HG03439 (cell line): ENCODE measurements around the gene PPCDC.
A peak's percentile ranks its signal among the peaks of the same experiment; 100 is the strongest.

Experiments
- ATAC-seq: cut with Tn5 transposase; IDR thresholded peaks from one replicate; pipeline ENCODE4 v1.9.1; 2021; ENCODE audit warnings: mild to moderate bottlenecking, moderate library complexity; ENCODE audit not compliant: unreplicated experiment

PPCDC gene

GRCh38 chr15:75023181-75023871 lies at the start of gene PPCDC:
Gene PPCDC (plus strand): TSS chr15:75023590. CDS start chr15:75028319, 4,729 bp downstream.
- ATAC-seq = peak; percentile 87

GRCh38 chr15:74976159-74976558 lies 47.2 kb upstream of the PPCDC start:
- no peak for ATAC-seq

- ATAC-seq = no peak
These were observed 45.8 kb upstream of the PPCDC start for GRCh38 chr15:74977599-74977998.

- no peak for ATAC-seq
These were observed 45.3 kb upstream of the PPCDC start for GRCh38 chr15:74978077-74978476.

GRCh38 chr15:74978503-74978902 lies 44.9 kb upstream of the PPCDC start:
- ATAC-seq = no peak

- no peak for ATAC-seq
These were observed 41.2 kb upstream of the PPCDC start for GRCh38 chr15:74982183-74982582.

- no peak for ATAC-seq
These were observed 39.6 kb upstream of the PPCDC start for GRCh38 chr15:74983725-74984231.

GRCh38 chr15:74988007-74988800 lies 35.2 kb upstream of the PPCDC start:
- no peak for ATAC-seq

GRCh38 chr15:74989527-74989926 lies 33.9 kb upstream of the PPCDC start:
- no peak for ATAC-seq

- ATAC-seq = no peak
These were observed 30.8 kb upstream of the PPCDC start for GRCh38 chr15:74992619-74993018.

- no peak for ATAC-seq
These were observed 29.2 kb upstream of the PPCDC start for GRCh38 chr15:74994236-74994635.

- no peak for ATAC-seq
These were observed 28.7 kb upstream of the PPCDC start for GRCh38 chr15:74994685-74995084.

GRCh38 chr15:74995182-74995778 lies 28.1 kb upstream of the PPCDC start, which contains the start of gene SCAMP5:
Gene SCAMP5 (plus strand): TSS chr15:74995563. CDS start chr15:75011840, 16,277 bp downstream.
- peak; percentile 77 for ATAC-seq

GRCh38 chr15:74995779-74996765 lies 27.3 kb upstream of the PPCDC start:
- ATAC-seq = no peak

- ATAC-seq = no peak
These were observed 26.2 kb upstream of the PPCDC start for GRCh38 chr15:74997141-74997540.

GRCh38 chr15:74997543-74997942 lies 25.8 kb upstream of the PPCDC start:
- ATAC-seq = no peak

- no peak for ATAC-seq
These were observed 22.1 kb upstream of the PPCDC start for GRCh38 chr15:75001310-75001709.

GRCh38 chr15:75002398-75002797 lies 21.0 kb upstream of the PPCDC start:
- no peak for ATAC-seq

GRCh38 chr15:75007216-75007615 lies 16.2 kb upstream of the PPCDC start:
- no peak for ATAC-seq

GRCh38 chr15:75008221-75008625 lies 15.2 kb upstream of the PPCDC start:
- ATAC-seq = peak; percentile 34
